ENCODE results near the gene TMEM259.

TMEM259 gene

GRCh38 chr19:982567-983170 lies 38.3 kb downstream of the TMEM259 start:
- no peak for DNase-seq

DNA sequence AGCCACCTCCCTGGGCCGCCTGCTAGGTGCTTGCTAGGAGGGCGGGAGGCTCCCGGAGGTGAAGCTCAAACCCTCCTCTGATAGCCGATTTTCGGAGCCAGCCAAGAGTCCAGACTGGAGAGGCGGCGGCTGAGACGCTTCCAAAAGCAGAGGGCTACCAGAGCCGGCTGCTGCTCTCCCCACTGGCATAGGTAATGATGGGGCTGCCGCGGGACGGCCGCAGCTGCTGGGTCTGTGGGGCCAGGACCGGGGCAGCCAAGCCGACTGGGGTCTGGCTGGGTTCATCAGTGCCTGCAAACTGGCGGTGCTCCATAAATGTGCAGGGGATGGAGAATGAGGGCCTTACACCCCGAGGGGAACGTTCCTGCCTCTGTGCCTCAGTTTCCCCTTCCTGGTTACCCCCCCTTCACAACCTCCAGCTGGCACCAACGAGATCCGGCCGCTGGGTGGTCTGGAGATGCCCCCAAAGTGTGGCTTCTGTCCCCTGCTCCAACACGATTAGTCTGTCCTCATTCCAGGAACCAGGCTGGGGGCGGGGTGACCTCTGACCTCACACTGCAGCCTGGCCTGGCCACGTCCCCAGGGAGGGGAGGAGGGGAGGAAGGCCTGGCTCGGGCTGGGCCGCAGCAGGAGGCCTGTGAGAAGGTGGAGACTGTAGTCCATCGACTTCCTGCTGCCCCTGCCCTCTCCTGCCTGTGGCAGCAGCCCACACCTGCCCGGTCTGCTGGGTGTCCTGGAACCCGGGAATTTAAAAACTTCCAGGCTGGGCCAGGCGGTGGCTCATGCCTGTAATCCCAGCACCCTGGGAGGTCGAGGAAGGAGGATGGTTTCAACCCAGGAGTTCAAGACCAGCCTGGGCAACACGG lies 40.6 kb downstream of the TMEM259 start:
- DNase-seq: no peak

DNA sequence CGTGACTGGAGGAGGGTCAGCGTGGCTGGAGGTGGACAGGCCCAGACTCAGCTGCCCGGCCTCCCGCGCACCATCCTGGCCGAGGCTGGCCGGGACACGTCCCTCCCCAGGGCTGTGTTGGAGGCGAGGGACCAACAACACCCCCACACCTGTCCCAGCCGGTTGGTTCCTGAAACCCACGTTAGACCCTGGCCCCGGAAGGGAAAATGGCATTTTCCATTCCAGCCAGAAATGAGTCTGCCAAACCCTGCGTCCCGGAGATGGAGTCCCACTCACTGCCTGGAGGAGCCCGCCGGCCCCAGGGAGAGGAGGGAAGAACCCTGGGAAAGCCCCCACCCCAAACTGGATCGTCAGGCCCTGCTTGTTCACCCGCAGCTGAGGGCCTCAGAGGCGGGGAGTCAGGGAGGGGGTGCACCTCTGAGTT lies 41.6 kb downstream of the TMEM259 start:
- DNase-seq: no peak

GRCh38 chr19:977058-977464 lies 43.9 kb downstream of the TMEM259 start:
- DNase-seq: no peak

GRCh38 chr19:976476-976875 lies 44.4 kb downstream of the TMEM259 start:
- no peak for DNase-seq

DNA sequence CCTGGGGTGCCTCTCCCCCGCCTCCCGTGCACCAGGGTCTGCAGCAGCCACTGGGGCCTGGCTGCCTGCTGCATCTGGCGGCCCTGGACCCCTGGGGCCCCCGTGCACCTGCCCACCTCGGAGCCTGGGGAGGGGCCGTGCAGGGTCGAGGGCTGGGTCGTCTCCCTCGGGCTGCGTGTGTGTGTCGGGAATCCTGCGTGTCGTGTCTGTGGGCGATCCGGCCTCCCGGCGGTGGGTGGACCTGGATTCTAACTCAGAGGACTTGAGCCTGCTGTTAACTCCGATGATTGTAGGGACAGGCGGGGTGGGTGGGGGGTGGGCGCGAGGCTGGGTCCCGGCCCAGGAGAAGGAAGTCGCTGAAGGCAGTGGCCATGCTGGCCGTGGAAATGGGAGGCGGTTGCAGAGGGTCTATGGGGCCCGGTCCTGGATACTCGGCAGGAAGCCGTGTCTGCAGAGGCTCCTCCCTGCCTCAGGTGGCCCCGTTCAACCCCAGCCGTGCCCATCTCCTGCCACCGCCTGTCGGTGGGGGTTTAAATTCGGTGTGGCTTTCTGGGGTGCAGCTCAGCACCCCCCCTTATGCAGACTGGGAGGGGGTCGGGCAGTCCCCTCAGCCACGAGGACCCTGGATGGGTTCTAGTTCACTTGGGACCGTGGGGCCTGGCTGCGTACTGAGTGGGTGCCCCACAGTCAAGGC lies 46.2 kb downstream of the TMEM259 start:
- DNase-seq: no peak

- no peak for DNase-seq
Measured at GRCh38 chr19:973726-974563, 47.0 kb downstream of the TMEM259 start.

GRCh38 chr19:972281-972680 lies 48.6 kb downstream of the TMEM259 start:
- no peak for DNase-seq

DNA sequence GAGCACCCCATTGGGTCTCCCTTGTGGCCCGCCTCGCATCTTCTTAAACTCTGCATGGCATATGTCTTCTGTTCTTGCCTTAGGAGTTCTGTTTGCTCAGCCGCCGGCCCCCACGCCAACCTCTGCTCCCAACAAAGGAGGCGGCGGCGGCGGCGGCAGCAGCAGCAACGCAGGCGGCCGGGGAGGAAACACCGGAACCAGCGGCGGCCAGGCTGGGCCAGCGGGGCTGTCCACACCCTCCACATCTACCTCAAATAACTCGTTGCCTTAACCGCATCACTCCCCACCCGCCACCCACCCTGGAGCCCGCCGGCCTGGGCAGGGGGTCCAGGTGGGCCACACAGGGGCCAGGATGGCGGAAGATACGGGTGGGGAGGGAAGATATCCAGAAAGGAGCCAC lies 49.1 kb downstream of the TMEM259 start:
- DNase-seq: no peak

- DNase-seq: no peak
Measured at GRCh38 chr19:970695-971094, 50.2 kb downstream of the TMEM259 start.

- DNase-seq: no peak
Measured at GRCh38 chr19:966485-967088, 54.3 kb downstream of the TMEM259 start.

DNA sequence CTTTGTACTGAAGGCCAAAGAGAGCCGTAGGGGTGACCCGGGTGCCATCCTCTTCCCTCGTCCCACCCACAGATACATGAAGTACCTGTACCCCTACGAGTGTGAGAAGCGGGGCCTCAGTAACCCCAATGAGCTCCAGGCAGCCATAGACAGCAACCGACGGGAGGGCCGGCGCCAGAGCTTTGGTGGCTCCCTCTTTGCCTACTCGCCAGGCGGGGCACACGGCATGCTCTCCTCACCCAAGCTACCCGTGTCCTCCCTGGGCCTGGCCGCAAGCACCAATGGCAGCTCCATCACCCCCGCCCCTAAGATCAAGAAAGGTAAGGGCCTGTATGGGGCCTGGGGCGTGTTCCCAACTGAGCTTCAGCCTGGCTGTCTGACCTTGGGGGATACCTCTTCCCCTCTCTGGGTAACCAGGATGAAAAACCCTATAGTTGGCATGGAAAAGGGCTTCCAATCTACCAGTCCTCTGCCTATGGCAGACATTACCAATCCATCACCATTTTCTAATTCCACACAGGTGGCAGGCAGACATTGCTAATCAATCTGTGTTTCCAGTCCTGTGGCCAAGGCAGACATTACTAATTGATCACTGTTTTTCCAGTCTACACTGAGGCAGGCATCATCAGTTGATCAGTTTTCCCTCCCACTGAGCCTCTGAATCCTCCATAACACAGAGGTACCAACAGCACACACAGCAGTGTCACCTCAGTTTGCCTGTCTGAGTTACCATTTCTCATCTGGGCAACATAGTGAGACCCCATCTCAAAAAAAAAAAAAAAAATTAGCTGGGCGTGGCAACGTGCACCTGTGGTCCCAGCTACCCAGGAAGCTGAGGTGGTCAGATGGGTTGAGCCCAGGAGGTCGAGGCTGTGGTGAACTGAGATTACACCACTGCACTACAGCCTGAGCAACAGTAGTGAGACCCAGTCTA lies 55.9 kb downstream of the TMEM259 start:
- DNase-seq: no peak

DNA sequence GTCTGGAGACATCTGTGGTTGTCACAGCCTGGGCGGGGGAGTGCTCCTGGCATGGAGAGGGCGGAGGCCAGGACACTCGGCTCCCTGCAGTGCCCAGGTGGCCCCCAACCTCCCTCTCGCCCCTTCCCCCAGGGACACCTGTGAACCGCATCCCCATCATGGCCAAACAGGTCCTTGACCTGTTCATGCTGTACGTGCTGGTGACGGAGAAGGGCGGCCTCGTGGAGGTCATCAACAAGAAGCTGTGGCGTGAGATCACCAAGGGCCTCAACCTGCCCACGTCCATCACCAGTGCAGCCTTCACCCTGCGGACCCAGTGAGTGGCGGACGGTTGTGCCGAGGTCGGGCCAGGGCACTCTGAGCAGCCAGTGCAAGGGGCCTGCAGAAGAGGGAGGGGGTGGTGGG lies 56.8 kb downstream of the TMEM259 start:
- DNase-seq: no peak

DNA sequence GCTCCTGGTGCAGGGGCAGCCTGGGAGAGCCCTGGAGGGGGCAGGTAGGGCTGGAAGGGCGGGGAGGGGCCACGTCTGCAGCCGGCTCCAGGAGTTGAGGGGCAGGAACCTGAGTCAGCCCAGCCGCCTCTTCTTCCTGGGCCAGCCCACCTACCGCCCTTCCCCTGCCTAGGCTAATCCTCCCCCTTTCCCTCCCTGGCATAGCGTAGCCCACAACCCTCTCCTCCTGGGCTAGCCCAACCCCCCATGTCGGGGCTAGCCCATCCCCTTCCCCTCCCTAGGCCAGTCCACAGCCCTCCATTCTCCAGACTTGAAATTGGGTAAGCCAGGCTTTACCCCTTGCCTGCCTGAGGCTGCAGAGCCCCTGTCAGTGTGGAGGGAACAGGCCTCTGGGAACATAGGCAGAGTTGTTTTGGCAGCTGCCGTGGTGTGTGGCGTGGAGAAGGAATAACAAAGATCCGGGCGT lies 57.4 kb downstream of the TMEM259 start:
- DNase-seq: no peak

DNA sequence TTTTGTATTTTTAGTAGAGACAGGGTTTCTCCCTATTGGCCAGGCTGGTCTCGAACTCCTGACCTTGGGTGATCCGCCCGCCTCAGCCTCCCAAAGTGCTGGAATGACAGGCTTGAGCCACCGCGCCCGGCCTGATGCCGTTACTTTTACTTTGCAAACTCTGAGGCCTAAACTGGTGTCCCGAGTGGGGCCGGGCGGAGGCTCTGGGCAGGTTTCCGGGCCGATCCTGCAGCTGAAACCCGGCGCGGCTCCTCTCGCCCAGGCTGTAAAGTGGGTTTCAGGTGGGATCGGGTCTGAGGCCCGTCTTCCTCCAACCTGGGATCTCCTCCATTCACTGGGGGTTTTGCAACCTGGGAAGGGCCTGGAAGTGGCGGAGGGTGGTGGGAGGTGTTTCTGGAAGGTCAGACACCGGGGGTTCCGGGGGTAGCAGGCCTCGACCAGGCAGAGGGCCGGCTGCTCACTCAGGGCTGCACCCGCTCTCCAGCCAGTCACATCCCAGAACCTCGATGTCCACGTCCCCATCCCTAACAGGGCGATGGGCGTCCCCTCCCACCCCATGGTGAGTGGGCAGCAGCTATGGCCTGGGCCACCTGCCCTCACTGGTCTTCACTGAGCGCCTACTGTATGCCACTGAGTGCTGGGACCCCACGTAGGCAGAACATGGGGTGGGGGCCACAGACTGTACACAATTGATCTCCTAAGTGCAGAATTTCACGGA lies 58.1 kb downstream of the TMEM259 start:
- DNase-seq: no peak

- no peak for DNase-seq
Measured at GRCh38 chr19:961866-962620, 58.9 kb downstream of the TMEM259 start.

GRCh38 chr19:960601-960938 lies 60.4 kb downstream of the TMEM259 start:
- DNase-seq: no peak

DNA sequence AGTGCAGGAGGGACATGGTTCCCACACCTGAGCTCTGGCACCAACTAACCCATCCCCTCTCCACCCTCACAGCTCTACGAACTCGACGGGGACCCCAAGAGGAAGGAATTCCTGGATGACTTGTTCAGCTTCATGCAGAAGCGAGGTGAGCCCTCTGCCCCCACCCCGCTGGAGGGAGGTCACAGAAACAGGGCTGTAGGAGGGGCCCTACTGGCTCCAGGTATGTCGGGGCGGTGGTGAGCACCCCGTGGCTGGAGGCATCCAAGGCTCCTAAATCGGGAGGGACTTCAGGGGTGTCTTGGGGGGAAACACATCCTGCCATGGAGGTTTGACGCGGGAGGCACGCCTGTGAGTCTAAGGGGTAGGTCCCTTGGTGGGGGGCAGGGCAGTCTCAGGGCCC lies 60.9 kb downstream of the TMEM259 start:
- no peak for DNase-seq
